ENCODE data around the gene SDE2. TPM values are rescaled to one million over a fixed set of nuclear protein-coding genes. Genes with fewer than 3 reads are reported as not detected.

Gene SDE2
- total and polyA plus RNA-seq, 10 of the 15 experiments (the other 5 are each of a cell fraction or from before 2014, with no cell fraction given): 2.7 to 19.4 (median 12.6) TPM

DNA sequence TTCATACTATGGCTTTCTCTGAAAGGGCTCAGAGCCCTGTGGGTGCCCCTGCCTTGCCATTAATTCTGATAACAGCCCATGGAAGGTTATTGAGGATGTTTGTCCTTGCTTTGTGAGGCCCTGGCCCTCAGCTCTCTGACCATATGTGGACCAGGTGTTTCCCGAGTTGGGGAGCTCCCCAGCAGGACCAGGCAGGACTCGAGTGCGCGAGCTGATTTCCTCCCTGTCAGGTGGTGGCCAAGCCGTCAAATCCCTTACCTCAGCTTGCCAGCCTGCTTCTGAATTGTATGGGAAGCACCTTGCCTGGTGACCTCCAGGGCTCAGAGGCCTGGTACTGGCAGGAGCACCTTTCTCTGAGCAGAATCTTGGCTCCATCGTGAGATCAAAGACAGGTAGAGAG is 17.9 kb upstream of the SDE2 start (continued):
- TF ChIP-seq, protein P1, sequence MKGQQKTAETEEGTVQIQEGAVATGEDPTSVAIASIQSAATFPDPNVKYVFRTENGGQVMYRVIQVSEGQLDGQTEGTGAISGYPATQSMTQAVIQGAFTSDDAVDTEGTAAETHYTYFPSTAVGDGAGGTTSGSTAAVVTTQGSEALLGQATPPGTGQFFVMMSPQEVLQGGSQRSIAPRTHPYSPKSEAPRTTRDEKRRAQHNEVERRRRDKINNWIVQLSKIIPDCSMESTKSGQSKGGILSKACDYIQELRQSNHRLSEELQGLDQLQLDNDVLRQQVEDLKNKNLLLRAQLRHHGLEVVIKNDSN (IDR thresholded peaks at IDR 0.05; ENCODE audit: borderline replicate concordance, extremely low read length, insufficient read depth, low read depth, low read length): no peak
- TF ChIP-seq, protein P2, sequence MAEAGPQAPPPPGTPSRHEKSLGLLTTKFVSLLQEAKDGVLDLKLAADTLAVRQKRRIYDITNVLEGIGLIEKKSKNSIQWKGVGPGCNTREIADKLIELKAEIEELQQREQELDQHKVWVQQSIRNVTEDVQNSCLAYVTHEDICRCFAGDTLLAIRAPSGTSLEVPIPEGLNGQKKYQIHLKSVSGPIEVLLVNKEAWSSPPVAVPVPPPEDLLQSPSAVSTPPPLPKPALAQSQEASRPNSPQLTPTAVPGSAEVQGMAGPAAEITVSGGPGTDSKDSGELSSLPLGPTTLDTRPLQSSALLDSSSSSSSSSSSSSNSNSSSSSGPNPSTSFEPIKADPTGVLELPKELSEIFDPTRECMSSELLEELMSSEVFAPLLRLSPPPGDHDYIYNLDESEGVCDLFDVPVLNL (IDR thresholded peaks at IDR 0.05; ENCODE audit: low read depth, low read length): no peak
- TF ChIP-seq HCFC1 (IDR thresholded peaks at IDR 0.05; ENCODE audit: low read length): no peak
- TF ChIP-seq RFX5 (IDR thresholded peaks at IDR 0.05; ENCODE audit: low read depth, low read length): no peak
- no peak for TF ChIP-seq HDGF (IDR thresholded peaks at IDR 0.05)
- no peak for TF ChIP-seq KDM1A (IDR thresholded peaks at IDR 0.05; ENCODE audit: borderline replicate concordance)

DNA sequence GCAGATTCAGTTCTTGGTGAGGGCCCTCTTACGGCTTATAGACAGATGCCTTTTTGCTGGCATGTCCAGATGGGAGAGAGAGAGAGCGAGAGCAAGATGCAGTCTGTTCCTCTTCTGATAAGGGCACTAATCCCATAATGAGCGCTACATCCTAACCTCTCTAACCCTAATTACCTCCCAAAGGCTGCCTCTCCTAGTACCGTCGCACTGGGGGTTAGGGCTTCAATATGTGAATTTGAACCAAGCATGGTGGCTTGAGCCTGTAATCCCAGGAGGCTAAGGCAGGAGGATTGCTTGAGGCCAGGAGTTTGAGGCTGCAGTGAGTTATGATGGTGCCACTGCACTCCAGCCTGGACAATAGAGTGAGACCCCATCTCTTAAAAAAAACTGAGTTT is 10.5 kb upstream of the SDE2 start:
- Histone ChIP-seq H3K27me3 (replicated peaks in 1 of 2; ENCODE audit: control insufficient read depth in 2 of 2, insufficient read depth in 2 of 2, low read length in 1 of 2) (no peaks in the 10 kb centered on the region), H3K9me3 (replicated peaks; ENCODE audit: control insufficient read depth, insufficient read depth, low read length) (no peaks in the 10 kb centered on the region), H4K20me1 (ENCODE audit: control insufficient read depth, insufficient read depth) (no peaks in the 10 kb centered on the region), H2AFZ (ENCODE audit: control insufficient read depth, low read depth, low read length) (no peak overlapping the region), H3K4me1 (ENCODE audit: control insufficient read depth, insufficient read depth, low read length) (0 out of 2 replicates have a peak, but pooled peaks cover under 1% of the 10 kb centered on the region), H3K9ac (ENCODE audit: control insufficient read depth, insufficient read depth, low read length) (no peak overlapping the region), H3K4me3 (no peak overlapping the region), H3K36me3 (ENCODE audit: control insufficient read depth in 2 of 2, insufficient read depth in 2 of 2, low read length in 1 of 2) (no peaks in the 10 kb centered on the region), H3K27ac (ENCODE audit: control insufficient read depth, insufficient read depth) (no peak overlapping the region), H3K79me2 (ENCODE audit: control insufficient read depth, insufficient read depth, low read length) (no peaks in the 10 kb centered on the region), H3K4me2 (ENCODE audit: control insufficient read depth, insufficient read depth) (no peak overlapping the region)
- ChIA-PET RAD21 (ENCODE audit: unreplicated experiment) (no interaction called here), SMC1A (ENCODE audit: uncharacterized antibody, unreplicated experiment) (interaction anchor here (1.4 kb wide), 1 partner anchor 12 kb away, joined by 5 read pairs; no protein-coding TSS in a partner anchor), CTCF (no interaction called here), POLR2A (interaction anchor here (1.1 kb wide), 1 partner anchor 43 kb away, joined by 3 read pairs; no protein-coding TSS in a partner anchor)
- ATAC-seq: no peak
- no peak for FAIRE-seq
- no peak for DNase-seq (ENCODE audit: low read depth, low spot score)
- in situ Hi-C loops (cut with MboI) (no loop called here), intact Hi-C loops (cut with micrococcal nuclease; ENCODE audit: unreplicated experiment) (no loop called here)
- WGBS (ENCODE audit: insufficient coverage, insufficient replicate concordance, low lambda C conversion rate, missing lambda C conversion rate): 96% methylated on average over 5 of the region's 5 CpGs
- no TSS peak for BruUV-seq (replicated peaks)
- TF ChIP-seq MXI1 (IDR thresholded peaks at IDR 0.05; ENCODE audit: low read depth, low read length) (no peak), SIN3A (IDR thresholded peaks at IDR 0.05; ENCODE audit: low read depth, low read length) (no peak), RCOR1 (conservative IDR thresholded peaks at IDR 0.05; ENCODE audit: low read depth, low read length) (no peak), NR2C1 (IDR thresholded peaks at IDR 0.05) (no peak), PAX8 (IDR thresholded peaks at IDR 0.05) (no peak)
- TF ChIP-seq, protein P3, sequence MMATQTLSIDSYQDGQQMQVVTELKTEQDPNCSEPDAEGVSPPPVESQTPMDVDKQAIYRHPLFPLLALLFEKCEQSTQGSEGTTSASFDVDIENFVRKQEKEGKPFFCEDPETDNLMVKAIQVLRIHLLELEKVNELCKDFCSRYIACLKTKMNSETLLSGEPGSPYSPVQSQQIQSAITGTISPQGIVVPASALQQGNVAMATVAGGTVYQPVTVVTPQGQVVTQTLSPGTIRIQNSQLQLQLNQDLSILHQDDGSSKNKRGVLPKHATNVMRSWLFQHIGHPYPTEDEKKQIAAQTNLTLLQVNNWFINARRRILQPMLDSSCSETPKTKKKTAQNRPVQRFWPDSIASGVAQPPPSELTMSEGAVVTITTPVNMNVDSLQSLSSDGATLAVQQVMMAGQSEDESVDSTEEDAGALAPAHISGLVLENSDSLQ (IDR thresholded peaks at IDR 0.05): no peak
- TF ChIP-seq, protein P4, sequence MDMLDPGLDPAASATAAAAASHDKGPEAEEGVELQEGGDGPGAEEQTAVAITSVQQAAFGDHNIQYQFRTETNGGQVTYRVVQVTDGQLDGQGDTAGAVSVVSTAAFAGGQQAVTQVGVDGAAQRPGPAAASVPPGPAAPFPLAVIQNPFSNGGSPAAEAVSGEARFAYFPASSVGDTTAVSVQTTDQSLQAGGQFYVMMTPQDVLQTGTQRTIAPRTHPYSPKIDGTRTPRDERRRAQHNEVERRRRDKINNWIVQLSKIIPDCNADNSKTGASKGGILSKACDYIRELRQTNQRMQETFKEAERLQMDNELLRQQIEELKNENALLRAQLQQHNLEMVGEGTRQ (IDR thresholded peaks at IDR 0.05; ENCODE audit: borderline replicate concordance, low read depth, low read length): no peak
- TF ChIP-seq, protein P5, sequence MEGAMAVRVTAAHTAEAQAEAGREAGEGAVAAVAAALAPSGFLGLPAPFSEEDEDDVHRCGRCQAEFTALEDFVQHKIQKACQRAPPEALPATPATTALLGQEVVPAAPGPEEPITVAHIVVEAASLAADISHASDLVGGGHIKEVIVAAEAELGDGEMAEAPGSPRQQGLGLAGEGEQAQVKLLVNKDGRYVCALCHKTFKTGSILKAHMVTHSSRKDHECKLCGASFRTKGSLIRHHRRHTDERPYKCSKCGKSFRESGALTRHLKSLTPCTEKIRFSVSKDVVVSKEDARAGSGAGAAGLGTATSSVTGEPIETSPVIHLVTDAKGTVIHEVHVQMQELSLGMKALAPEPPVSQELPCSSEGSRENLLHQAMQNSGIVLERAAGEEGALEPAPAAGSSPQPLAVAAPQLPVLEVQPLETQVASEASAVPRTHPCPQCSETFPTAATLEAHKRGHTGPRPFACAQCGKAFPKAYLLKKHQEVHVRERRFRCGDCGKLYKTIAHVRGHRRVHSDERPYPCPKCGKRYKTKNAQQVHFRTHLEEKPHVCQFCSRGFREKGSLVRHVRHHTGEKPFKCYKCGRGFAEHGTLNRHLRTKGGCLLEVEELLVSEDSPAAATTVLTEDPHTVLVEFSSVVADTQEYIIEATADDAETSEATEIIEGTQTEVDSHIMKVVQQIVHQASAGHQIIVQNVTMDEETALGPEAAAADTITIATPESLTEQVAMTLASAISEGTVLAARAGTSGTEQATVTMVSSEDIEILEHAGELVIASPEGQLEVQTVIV (IDR thresholded peaks at IDR 0.05; ENCODE audit: borderline replicate concordance, partially characterized antibody): no peak
